Superior temporal gyrus (tissue), 1 donor: ENCODE results near the gene ZNF491.
"Not testable (repeated sequence)": the region's sequence is repeated elsewhere in the genome, so short reads cannot be mapped to it uniquely, and the experiment has no call there.

ENCODE experiments used
- DNase-seq: peaks from one replicate; pipeline ENCODE4 v3.0.0-alpha.2; 2016; ENCODE audit errors: extremely low spot score

The ZNF491 gene

DNA sequence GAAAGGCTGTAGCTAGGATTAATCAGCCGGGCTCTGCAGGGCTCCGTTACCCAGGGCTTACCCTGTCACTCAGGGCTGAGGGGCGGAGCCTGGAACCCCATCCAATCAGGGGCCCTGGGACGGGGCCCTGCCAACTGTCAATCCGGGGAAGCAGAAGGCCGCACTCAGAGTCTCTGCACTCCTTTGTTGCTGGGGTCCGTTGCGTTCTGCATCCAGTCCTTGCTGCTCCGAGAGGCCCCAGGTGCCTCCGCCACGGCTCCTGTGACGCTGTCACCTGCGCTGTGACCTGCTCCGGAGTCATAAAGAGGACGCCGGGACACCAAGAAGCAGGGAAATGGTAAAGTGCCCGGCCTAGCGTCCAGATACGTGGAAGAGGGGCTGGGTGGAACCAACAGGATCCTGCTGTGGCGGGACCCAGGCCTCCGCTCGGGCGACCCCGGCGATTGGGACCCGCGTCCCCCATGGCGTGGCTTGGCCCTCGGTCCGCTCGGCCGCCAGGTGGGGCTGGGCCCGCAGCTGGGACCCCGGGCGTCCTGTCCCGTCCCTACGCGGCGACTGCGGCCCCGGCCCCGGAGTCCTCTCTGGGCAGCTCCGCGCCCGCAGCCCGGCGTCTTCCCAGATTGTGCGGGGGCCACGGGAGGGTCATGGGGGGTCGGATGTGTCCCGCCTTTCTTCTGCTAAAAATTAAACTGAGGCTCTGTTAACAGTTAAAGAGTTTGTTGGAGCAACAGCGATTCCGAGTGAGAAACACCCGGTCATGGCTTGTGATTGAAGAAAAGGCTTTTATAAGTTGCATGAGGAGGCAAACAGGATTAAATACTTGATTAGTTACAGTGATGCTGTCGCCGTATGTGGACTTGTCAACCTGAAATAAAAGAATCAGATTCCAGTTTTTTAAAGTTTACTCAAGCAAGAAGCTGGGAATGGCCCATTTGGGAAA, at the start of gene ZNF491:
TSS of gene ZNF491 (plus strand) at position 133 of the 940 bp plus-strand sequence. CDS start 7,431 bp downstream, outside the sequence.
- DNase-seq = peak; percentile 95

DNA sequence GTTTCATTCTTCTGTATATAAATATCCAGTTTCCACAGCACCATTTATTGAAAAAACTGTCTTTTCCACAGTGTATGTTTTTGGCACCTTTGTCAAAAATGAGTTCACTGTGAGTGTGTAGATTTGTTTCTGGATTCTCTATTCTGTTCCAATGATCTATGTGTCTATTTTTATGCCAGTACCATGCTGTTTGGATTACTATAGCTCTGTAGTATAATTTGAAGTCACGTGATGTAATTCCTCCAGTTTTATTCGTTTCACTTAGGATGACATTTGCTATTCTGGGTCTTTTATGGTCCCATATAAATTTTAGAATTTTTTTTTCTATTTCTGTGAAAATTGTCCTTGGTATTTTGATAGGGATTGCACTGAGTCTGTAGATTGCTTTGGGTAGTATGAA, 48.6 kb upstream of the ZNF491 start:
- no peak for DNase-seq

DNA sequence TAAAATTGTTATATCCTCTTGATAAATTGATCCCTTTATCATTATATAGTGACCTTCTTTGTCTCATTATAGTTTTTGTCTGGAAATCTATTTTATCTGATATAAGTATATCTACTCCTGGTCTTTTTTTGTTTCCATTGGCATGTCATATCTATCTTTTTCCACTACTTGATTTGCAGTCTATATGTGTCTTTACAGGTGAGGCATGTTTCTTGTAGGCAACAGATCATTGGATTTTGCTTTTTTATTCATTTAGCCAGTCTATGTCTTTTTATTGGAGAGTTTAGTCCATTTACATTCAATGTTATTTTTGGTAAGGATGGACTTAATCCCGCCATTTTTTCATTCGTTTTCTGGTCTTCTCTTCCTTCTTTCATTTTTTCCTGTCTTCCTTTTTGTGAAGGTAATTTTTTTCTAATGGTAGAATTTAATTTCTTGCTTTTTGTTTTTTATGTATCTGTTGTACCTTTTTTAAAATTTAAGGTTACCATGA, 46.0 kb upstream of the ZNF491 start:
- no peak for DNase-seq

DNA sequence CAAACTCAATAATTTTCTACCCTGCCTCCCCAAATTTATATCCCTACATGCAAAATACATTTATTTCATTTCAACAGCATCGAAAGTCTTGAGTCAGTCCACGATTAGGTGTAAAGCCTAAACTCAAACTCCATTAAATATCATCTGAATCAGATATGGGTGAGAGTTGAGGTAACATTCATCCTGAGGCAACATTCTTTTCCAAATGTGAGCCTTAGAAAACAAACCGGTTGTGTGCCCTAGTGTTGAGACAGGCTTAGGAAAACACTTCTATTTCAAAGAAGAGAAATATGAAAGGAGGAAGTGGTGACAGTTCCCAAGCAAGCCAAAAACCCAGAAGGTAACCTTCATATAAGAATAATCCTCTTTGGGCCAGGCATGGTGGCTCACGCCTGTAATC, 43.7 kb upstream of the ZNF491 start:
- DNase-seq = no peak

DNA sequence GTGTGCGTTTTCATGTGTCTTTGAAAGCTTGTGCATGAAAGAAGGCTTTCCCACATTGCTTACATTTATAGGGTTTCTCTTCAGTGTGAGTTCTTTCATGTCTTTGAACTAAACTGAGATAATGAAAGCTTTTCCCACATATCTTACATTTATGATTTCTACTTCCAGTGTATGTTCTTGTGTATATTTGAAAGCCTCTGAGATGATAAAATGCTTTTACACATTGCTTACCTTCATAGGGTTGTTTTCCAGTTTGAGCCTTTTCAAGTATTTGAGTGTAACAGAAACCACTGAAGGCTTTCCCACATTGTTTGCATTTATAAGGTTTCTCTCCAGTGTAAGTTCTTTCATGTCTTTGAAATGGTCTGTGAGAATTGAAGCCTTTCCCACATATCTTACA, 41.4 kb upstream of the ZNF491 start:
- DNase-seq = no peak

DNA sequence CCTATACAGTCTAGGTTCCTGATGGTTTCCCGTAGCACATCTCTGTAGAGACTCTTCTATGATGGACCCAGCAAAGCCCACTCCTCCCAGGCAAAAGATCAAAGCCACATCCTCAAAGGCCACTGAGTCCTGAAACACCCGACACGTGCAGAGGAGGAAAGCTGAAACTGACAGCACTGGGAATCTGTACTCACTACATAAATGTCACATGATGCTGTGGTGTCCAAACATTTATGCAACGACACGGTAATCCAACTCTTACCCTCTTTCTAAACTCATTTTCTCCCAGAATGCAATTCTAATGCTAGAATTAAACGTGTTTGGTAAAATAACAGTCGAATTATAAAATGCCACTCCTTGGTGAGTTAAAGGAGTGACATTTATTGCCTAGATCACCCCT, 38.5 kb upstream of the ZNF491 start:
- no peak for DNase-seq

DNA sequence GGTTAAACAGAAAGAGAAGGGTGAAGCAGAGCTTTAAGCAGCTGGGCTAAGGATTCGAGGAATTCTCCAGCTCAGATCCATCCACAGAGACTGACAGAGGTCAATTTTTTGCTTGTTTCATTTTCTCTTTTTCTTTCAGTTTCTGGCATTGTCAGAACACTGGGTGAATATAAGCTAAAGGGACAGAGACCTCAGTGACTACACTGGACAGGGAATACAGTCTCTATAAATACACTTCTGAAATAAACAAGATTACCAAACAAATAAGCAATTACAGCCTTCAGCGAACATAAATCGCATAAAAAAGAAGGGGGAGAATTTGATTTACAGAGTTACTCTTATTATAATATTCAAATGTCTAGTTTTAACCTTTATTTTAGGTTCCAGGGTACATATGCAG, 35.2 kb upstream of the ZNF491 start:
- no peak for DNase-seq

DNA sequence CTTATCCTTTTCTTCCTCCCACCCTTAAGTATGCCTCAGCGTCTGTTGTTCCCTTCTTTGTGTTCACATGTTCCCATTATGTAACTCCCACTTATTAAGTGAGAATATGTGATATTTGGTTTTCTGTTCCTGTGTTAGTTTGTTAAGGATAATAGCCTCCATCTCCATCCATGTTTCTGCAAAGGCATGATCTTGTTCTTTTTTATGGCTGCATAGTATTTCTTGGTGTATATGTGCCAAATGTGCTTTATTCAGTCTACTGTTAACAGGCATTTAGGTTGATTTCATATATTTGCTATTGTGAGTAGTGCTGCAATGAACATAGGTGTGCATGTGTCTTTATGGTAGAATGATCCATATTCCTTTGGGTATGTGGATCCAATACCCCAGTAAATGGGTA, 34.7 kb upstream of the ZNF491 start:
- no peak for DNase-seq

DNA sequence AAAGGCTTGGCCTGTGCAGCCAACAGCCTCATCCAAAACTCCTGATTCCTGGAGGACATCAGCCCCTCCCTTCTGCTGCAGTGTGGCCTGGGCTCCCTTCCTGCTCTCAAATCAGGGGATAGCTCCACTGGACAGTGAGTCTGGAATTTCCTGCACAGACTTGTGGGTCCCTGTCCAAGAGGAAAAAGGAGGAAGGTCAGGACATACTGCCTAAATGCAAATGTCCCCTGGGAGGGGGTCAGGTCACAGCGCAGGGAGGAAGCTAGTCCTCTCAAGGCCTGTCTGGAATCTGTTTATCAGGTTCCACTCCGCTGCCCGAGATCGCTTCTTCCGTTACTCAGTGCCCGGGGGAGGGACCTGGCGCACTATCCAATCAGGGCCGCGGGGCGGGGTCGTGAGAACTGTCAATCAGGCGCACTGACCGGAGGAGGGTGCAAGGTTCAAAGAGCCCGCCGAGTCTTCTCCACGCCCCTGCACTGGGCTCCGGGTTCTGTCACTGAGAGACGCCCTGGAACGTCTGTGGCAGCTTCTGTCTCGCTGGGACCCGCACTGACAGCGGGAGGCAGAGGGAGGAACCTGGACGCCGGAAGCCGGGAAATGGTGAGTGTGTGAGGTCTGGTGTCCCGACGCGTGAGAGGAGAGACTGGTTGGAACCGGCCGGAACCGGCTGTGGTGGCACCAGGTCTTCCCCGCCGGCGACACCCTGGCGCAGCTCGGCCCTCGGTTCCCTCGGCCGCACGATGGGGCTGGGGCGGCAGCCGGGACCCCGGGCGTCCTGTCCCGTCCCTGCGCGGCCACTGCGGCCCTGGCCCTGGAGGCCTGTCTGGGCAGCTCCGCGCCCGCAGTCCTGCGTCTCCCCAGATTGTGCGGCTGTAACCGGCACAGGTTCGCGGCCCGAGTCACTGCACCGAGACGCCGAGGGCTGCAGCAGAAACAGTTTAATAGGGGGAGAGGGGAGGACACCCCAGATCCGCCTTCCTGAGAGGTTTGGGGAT, 31.4 kb upstream of the ZNF491 start, which contains the start of gene ZNF441:
TSS of gene ZNF441 (plus strand) at position 404 of the 995 bp plus-strand sequence. CDS start at position 598, 194 bp downstream.
- peak; percentile 98 for DNase-seq

DNA sequence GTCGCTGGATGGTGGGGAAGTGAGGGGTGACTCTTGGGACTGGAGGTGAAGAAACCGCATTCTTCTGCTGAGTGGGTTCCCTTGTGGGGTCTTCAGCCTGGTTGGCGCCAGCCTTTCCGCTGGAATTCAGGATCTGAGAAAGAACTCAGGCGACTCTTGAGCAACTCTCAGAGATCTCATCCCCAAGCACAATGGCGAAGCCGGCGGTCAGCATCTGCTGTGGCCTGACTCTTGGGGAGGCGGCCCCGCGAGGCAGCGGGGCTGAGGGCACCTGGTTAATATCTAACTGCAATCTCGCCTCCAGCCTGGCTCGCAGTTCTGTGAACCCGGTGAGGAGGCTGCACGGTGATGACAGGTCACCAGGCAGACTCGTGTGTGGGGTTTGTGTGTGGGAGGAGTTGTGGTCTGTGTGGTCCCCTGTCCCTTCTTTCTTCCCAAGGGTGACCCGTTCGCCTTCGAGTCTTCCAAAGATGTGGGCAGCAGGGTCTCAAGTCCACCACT, 30.6 kb upstream of the ZNF491 start:
- DNase-seq = peak; percentile 10

DNA sequence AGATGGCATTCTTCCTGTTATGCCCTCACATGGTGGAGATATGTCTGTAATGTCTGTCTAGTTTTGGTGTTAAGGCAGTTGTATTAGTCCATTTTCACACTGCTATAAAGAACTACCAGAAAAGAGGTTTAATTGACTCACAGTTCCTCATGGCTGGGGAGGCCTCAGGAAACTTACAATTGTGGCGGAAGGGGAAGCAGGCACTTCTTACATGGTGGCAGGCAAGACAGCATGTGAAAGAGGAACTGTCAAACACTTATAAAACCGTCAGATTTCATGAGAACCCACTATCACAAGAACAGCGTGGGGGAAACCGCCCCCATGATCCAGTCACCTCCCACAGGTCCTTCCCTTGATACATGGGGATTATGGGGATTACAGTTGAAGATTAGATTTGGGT, 28.3 kb upstream of the ZNF491 start:
- DNase-seq = no peak

DNA sequence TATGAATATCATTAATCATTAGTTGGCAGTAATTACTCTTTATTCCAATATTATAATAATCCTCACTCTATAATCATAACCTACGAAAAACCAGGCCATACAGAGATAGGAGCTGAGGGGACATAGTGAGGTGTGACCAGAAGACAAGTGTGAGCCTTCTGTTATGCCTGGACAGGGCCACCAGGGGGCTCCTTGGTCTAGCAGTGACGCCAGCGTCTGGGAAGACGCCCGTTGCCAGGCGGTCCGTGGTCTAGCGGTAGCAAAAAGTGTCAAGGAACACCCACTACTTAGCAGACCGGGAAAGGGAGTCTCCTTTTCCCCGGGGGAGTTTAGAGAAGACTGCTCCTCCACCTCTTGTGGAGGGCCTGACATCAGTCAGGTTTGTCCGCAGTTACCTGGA, 26.8 kb upstream of the ZNF491 start:
- DNase-seq = not testable (repeated sequence)

DNA sequence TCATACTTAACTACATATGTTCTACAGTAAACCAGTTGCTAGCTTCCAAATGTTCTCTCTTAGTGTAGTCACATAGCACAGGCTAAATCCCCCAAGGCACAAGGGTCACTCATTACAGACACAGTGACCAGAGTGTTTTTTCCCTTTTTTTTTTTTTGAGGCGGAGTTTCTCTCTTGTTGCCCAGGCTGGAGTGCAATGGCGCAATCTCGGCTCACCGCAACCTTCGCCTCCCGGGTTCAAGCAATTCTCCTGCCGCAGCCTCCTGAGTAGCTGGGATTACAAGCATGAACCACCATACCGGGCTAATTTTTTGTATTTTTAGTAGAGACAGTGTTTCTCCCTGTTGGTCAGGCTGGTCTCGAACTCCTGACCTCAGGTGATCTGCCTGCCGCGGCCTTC, 21.7 kb upstream of the ZNF491 start:
- not testable (repeated sequence) for DNase-seq

DNA sequence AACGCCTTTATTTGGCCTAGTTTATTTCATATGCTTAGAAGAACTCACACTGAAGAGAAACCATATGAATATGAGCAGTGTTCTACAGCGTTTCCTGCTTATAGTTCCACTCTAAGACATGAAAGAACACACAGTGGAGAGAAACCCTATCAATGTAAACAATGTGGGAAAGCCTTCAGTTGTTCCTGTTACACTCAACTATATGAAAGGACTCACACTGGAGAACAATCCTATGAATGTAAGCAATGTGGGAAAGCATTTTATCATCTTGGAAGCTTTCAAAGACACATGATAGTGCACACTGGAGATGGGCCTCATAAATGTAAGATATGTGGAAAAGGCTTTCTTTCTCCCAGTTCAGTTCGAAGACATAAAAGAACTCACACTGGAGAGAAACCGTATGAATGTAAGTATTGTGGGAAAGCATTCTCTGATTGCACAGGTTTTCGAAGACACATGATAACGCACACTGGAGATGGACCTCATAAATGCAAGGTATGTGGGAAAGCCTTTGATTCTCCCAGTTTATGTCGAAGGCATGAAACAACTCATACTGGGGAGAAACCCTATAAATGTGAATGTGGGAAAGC, 17.8 kb upstream of the ZNF491 start:
- no peak for DNase-seq

DNA sequence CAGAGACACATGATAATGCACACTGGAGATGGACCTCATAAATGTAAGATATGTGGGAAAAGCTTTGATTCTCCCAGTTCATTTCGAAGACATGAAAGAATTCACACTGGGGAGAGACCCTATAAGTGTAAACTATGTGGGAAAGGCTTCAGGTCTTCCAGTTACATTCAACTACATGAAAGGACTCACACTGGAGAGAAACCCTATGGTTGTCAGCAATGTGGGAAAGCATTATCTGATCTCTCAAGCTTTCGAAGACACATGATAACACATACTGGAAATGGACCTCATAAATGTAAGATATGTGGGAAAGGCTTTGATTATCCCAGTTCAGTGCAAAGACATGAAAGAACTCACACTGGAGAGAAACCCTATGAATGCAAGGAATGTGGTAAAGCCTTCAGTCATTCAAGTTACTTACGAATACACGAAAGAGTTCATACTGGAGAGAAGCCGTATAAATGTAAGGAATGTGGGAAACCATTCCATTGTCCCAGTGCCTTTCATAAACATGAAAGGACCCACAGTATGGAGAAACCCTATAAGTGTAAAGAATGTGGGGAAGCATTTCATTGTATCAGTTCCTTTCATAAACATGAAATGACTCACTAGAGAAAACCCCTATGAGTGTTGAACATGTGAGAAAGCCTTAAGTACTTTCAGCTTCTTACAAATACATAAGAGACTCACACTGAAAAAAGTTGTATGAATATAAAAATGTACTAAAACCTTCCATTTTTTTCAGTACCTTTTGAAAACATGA, 16.8 kb upstream of the ZNF491 start:
- DNase-seq = no peak

DNA sequence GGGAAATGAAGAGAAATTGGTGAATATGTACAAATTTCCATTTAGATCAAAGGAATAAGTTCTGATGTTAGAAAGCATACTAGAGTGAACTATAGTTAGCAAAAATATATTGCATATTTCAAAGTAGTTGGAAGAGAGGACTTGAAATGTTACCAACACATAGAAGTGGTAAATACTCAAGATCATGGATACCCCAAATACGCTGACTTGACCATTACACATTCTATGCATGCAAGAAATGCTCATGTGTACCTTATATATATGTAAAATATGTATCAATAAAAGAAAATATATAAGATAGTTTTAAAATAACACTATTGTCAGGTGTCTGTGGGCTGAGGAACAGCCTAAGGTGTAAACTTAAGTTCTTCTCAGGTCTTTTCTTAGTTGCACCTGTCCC, 14.6 kb upstream of the ZNF491 start:
- no peak for DNase-seq

DNA sequence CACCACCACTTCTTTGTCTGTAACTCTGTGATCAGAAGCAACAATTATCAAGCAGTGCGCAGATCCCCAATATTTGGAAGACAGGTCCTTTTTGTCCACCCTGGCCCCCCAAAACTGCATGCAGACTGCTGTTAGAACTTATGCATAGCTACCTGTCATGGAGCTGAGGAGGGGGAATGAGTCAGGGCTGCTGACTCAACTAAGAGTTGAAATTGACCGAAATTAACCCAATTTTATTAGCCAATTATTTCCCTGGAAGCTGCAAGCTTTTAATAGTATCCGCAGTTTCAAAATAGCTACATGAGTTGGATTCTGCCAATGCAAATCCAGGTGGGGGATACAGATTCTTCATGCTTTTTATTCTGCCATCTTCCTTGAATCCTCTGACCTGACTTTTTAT, 14.0 kb upstream of the ZNF491 start:
- DNase-seq = no peak

DNA sequence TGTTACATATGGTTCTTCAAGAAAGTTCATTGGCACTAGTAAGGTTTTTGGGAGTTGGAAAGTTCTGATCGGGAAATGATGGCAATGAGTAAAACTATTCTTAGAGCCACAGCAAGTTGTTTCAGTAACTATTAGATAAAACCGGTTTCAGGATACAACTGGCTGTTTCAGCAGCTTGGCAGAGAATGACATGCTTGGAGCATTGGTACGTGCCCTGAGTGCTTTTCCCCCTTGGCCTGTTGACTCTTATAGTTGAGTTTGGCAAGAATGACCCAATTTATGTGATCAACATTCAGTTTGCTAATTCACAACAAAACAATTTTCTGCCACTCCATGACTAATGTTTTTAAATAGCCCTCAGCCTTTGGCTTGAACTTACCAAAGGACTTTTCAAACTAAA, 10.8 kb upstream of the ZNF491 start:
- no peak for DNase-seq

DNA sequence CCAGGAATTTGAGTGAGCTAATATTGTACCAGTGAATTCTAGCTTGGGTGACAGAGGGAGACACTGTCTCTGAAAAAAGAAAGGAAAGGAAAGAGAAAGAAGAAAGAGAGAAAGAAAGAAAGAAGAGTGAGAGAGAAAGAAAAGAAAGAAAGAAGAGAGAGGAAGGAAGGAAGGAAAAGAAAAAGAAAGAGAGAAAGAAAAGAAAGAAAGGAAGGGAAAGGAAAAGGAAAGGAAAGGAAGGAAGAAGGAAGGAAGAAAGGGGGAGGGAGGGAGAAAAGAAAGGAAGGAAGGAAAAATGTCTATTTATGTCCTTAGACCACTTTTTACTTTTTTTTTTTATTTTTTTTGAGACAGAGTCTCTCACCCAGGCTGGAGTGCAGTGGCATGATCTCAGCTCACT, 5.4 kb upstream of the ZNF491 start:
- DNase-seq = no peak

DNA sequence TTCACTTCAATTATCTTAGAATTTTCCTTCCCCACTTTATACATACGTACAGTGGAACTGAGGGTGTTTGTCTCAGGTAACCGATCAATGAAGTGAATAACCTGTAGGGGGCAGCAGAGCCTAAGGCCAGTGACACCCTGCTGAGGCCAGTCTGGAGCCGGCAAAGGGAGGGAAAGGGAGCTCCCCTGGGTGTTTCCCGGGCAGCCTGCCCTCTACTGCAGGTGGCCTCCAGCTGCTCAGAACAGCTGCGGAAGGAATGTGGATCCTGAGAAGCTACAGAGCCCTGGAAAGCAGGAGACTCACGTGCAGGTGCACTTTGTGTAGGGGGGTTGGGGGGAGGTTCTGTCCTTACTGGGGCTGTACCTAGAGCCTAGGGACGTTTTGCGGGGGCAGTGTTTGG, 832 bp upstream of the ZNF491 start:
- DNase-seq = peak; percentile 94
